ENCODE measurements around the gene PRPF8. TPM values are rescaled to one million over a fixed set of nuclear protein-coding genes. Genes with fewer than 3 reads are reported as not detected.

Gene PRPF8
- total and polyA plus RNA-seq, 2 donors (not counting 1 experiment from before 2014, with no cell fraction given) = 177 to 423 TPM

GRCh38 chr17:1620486-1620885 is 64.2 kb downstream of the PRPF8 start:
- H3K9ac ChIP-seq (ENCODE audit: low read length) = no peak overlapping the region
- H3K27me3 ChIP-seq (replicated peaks in 1 of 4; ENCODE audit: control extremely low read depth in 1 of 4, control insufficient read depth in 3 of 4, insufficient read depth in 4 of 4, low read length in 3 of 4) = no peaks in the 10 kb centered on the region
- no peak overlapping the region for H2AFZ ChIP-seq (ENCODE audit: insufficient read depth, low read depth, low read length, poor library complexity, severe bottlenecking)
- H3K27ac Mint-ChIP-seq = no peak overlapping the region
- DNase-seq (no peak), ATAC-seq (ENCODE audit: low read depth) (no peak)
- H3K4me1 ChIP-seq (ENCODE audit: control insufficient read depth in 2 of 2, insufficient read depth in 2 of 2, low read length in 2 of 2) = peaks cover 8 to 10% of the 10 kb centered on the region in 2 donors
- CTCF ChIA-PET = no interaction called here
- POLR2A ChIA-PET = no interaction called here
- H3K9me3 Mint-ChIP-seq (ENCODE audit: insufficient read depth) = no peaks in the 10 kb centered on the region
- 93% methylated on average over 13 of the region's 13 CpGs for WGBS (ENCODE audit: insufficient coverage)
- H3K4me1 Mint-ChIP-seq = peaks cover 13% of the 10 kb centered on the region
- intact Hi-C loops (cut with micrococcal nuclease) = no loop called here
- H3K4me3 Mint-ChIP-seq = no peak overlapping the region
- H3K36me3 ChIP-seq (replicated peaks in 1 of 2; ENCODE audit: control extremely low read depth in 1 of 2, control insufficient read depth in 1 of 2, extremely low read depth in 1 of 2, insufficient read depth in 2 of 2, low read length in 1 of 2) = peaks cover 0 to 42% of the 10 kb centered on the region in 2 experiments
- TF ChIP-seq CTCF (IDR thresholded peaks at IDR 0.05) = no peak
- no peak for TF ChIP-seq EZH2 (IDR thresholded peaks at IDR 0.05; ENCODE audit: borderline replicate concordance, insufficient read depth, low read depth, low read length, poor library complexity, severe bottlenecking)
- H3K4me3 ChIP-seq (ENCODE audit: control extremely low read depth in 1 of 5, extremely low read depth in 1 of 5, insufficient read depth in 1 of 5, low read depth in 2 of 5, low read length in 4 of 5) = no peak overlapping the region
- no peak overlapping the region for H3K4me2 ChIP-seq (replicated peaks; ENCODE audit: low read depth, low read length, poor library complexity, severe bottlenecking)
- H3K79me2 ChIP-seq (ENCODE audit: control insufficient read depth, insufficient read depth, low read length) = peaks cover 65% of the 10 kb centered on the region
- no peak overlapping the region for H3K27ac ChIP-seq (ENCODE audit: low read length in 2 of 2)
- H4K20me1 ChIP-seq (ENCODE audit: control insufficient read depth, insufficient read depth, low read length, poor library complexity, severe bottlenecking) = peaks cover 42% of the 10 kb centered on the region
- H3K27me3 Mint-ChIP-seq = no peaks in the 10 kb centered on the region
- H3K9me3 ChIP-seq (ENCODE audit: control extremely low read depth in 1 of 3, control insufficient read depth in 2 of 3, insufficient read depth in 1 of 3, low read length in 2 of 3) = no peaks in the 10 kb centered on the region

- Histone ChIP-seq H3K27ac (ENCODE audit: low read length in 2 of 2) (no peak overlapping the region), H3K9me3 (ENCODE audit: control extremely low read depth in 1 of 3, control insufficient read depth in 2 of 3, insufficient read depth in 1 of 3, low read length in 2 of 3) (no peaks in the 10 kb centered on the region), H3K79me2 (ENCODE audit: control insufficient read depth, insufficient read depth, low read length) (peaks cover 52% of the 10 kb centered on the region), H2AFZ (ENCODE audit: insufficient read depth, low read depth, low read length, poor library complexity, severe bottlenecking) (no peak overlapping the region), H3K36me3 (replicated peaks in 1 of 2; ENCODE audit: control extremely low read depth in 1 of 2, control insufficient read depth in 1 of 2, extremely low read depth in 1 of 2, insufficient read depth in 2 of 2, low read length in 1 of 2) (peaks cover 3 to 48% of the 10 kb centered on the region in 2 experiments), H3K4me2 (replicated peaks; ENCODE audit: low read depth, low read length, poor library complexity, severe bottlenecking) (no peak overlapping the region), H3K27me3 (replicated peaks in 1 of 4; ENCODE audit: control extremely low read depth in 1 of 4, control insufficient read depth in 3 of 4, insufficient read depth in 4 of 4, low read length in 3 of 4) (no peaks in the 10 kb centered on the region), H4K20me1 (ENCODE audit: control insufficient read depth, insufficient read depth, low read length, poor library complexity, severe bottlenecking) (peaks cover 42% of the 10 kb centered on the region), H3K4me1 (ENCODE audit: control insufficient read depth in 2 of 2, insufficient read depth in 2 of 2, low read length in 2 of 2) (no peaks in the 10 kb centered on the region), H3K9ac (ENCODE audit: low read length) (no peak overlapping the region), H3K4me3 (ENCODE audit: control extremely low read depth in 1 of 5, extremely low read depth in 1 of 5, insufficient read depth in 1 of 5, low read depth in 2 of 5, low read length in 4 of 5) (no peak overlapping the region)
- Mint-ChIP-seq H3K4me3 (no peak overlapping the region), H3K27me3 (no peaks in the 10 kb centered on the region), H3K27ac (no peak overlapping the region), H3K4me1 (peaks cover 4% of the 10 kb centered on the region), H3K9me3 (ENCODE audit: insufficient read depth) (no peaks in the 10 kb centered on the region)
- CTCF ChIA-PET = interaction anchor here (5.5 kb wide), 1 partner anchor 44 kb away, joined by 28 read pairs; no protein-coding TSS in a partner anchor
- POLR2A ChIA-PET = interaction anchor here (0.8 to 1.9 kb wide), 4 partner anchors 9 to 43 kb away, joined by 3 to 7 read pairs (median 3); partner anchors contain the start of gene SLC43A2
- ATAC-seq (ENCODE audit: low read depth) = no peak
- WGBS (ENCODE audit: insufficient coverage) = 78% methylated on average over 17 of the region's 20 CpGs
- DNase-seq = no peak
- TF ChIP-seq CTCF (IDR thresholded peaks at IDR 0.05) = no peak
- TF ChIP-seq EZH2 (IDR thresholded peaks at IDR 0.05; ENCODE audit: borderline replicate concordance, insufficient read depth, low read depth, low read length, poor library complexity, severe bottlenecking) = no peak
- intact Hi-C loops (cut with micrococcal nuclease) = no loop called here
Observed at GRCh38 chr17:1617620-1618174, 67.0 kb downstream of the PRPF8 start.

Measured in B cell (primary cell).